ENCODE results near the gene WWC2.

DNA sequence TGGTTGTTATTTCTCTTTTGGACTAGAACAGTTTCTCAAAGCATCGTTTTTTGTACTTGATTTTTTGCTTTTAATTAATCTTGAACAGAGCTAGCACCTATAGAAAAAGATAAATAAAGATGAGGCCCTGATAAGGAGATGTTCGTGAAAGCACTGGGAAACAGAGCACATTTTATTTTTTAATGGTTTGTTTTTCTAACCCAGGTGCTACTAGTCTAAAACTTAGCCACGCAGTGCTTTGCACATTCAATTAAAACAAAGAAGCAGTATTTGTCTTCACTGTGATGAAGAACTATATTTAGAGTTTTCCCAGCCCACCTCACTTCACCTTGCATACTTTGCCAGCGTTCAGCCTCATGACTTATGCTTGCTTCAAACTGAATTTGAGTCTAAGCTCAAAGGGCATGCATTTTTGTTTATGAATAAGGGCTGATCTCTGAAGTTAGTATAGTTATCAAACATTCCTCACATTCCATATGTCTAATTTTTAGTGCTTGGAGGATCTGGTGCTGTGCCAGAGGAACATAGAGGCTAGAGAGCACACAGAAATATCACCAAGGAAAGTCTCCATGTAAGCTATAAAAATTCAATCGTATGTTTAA, 76.7 kb downstream of the WWC2 start:
- no peak for TF ChIP-seq POLR2A (IDR thresholded peaks at IDR 0.05)
- TF ChIP-seq, protein P1, sequence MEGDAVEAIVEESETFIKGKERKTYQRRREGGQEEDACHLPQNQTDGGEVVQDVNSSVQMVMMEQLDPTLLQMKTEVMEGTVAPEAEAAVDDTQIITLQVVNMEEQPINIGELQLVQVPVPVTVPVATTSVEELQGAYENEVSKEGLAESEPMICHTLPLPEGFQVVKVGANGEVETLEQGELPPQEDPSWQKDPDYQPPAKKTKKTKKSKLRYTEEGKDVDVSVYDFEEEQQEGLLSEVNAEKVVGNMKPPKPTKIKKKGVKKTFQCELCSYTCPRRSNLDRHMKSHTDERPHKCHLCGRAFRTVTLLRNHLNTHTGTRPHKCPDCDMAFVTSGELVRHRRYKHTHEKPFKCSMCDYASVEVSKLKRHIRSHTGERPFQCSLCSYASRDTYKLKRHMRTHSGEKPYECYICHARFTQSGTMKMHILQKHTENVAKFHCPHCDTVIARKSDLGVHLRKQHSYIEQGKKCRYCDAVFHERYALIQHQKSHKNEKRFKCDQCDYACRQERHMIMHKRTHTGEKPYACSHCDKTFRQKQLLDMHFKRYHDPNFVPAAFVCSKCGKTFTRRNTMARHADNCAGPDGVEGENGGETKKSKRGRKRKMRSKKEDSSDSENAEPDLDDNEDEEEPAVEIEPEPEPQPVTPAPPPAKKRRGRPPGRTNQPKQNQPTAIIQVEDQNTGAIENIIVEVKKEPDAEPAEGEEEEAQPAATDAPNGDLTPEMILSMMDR (IDR thresholded peaks at IDR 0.05 in 8 of 11, conservative IDR thresholded peaks at IDR 0.05 in 3 of 11): no peak
